ENCODE results near the gene NPHS1. TPM values are rescaled to one million over a fixed set of nuclear protein-coding genes. Genes with fewer than 3 reads are reported as not detected.

Gene NPHS1
- total and polyA plus RNA-seq, 3 donors from 2014 or later: 1.8 to 3.8 (median 2.7) TPM

GRCh38 chr19:35807633-35808032 lies 44.7 kb downstream of the NPHS1 start:
- no peaks in the 10 kb centered on the region for H3K9me3 ChIP-seq
- no peak overlapping the region for H3K27ac ChIP-seq
- TF ChIP-seq POLR2A (IDR thresholded peaks at IDR 0.05): no peak
- TF ChIP-seq, protein P1, sequence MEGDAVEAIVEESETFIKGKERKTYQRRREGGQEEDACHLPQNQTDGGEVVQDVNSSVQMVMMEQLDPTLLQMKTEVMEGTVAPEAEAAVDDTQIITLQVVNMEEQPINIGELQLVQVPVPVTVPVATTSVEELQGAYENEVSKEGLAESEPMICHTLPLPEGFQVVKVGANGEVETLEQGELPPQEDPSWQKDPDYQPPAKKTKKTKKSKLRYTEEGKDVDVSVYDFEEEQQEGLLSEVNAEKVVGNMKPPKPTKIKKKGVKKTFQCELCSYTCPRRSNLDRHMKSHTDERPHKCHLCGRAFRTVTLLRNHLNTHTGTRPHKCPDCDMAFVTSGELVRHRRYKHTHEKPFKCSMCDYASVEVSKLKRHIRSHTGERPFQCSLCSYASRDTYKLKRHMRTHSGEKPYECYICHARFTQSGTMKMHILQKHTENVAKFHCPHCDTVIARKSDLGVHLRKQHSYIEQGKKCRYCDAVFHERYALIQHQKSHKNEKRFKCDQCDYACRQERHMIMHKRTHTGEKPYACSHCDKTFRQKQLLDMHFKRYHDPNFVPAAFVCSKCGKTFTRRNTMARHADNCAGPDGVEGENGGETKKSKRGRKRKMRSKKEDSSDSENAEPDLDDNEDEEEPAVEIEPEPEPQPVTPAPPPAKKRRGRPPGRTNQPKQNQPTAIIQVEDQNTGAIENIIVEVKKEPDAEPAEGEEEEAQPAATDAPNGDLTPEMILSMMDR (IDR thresholded peaks at IDR 0.05): no peak
- no peak overlapping the region for H3K4me3 ChIP-seq
- intact Hi-C loops (cut with DNase I; ENCODE audit: low total_unique reads): no loop called here
- H3K4me1 ChIP-seq: no peaks in the 10 kb centered on the region
- H3K36me3 ChIP-seq (ENCODE audit: low read depth, missing control alignments): no peaks in the 10 kb centered on the region
- WGBS, 2 donors: 91 to 92% methylated on average over 5 of the region's 5 CpGs
- no peak for DNase-seq
- H3K27me3 ChIP-seq: no peaks in the 10 kb centered on the region

GRCh38 chr19:35806597-35806996 lies 45.7 kb downstream of the NPHS1 start:
- no peaks in the 10 kb centered on the region for H3K36me3 ChIP-seq (ENCODE audit: low read depth, missing control alignments)
- intact Hi-C loops (cut with DNase I; ENCODE audit: low total_unique reads): no loop called here
- DNase-seq: no peak
- no peak overlapping the region for H3K4me3 ChIP-seq
- no peaks in the 10 kb centered on the region for H3K9me3 ChIP-seq
- 88 to 96% methylated on average over 7 to 18 of the region's 18 CpGs for WGBS, 2 donors
- TF ChIP-seq, protein P1 (IDR thresholded peaks at IDR 0.05): no peak
- TF ChIP-seq POLR2A (IDR thresholded peaks at IDR 0.05): no peak
- H3K27me3 ChIP-seq: no peaks in the 10 kb centered on the region
- no peaks in the 10 kb centered on the region for H3K4me1 ChIP-seq
- no peak overlapping the region for H3K27ac ChIP-seq

DNA sequence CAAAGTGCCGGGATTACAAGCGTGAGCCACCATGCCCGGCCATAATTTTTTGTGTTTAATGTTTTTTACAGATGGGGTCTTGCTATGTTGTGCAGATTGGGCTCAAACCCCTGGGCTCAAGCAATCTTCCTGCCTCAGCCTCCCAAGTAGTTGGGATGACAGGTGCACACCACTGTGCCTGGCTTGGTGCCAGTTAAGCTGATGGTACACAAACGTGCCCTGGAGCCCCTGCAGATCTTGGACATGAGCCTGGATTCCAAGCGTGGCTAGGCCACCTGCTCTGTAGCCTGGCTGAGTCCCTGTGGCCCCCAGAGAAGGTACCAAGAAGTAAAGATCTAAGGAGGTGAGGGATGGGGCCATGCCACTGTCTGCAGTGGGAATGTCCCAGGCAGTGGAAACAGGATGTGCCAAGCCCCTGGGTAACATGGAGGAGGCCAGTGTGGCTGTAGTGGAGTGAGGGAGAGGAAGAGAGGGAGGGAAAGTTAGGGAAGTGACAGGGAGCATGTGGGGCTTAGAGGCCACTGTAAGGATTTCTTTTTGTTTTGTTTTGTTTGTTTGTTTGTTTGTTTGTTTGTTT lies 46.7 kb downstream of the NPHS1 start:
- Histone ChIP-seq H3K9me3 (no peaks in the 10 kb centered on the region), H3K4me3 (no peak overlapping the region), H3K4me1 (no peaks in the 10 kb centered on the region), H3K27me3 (no peaks in the 10 kb centered on the region), H3K36me3 (ENCODE audit: low read depth, missing control alignments) (no peaks in the 10 kb centered on the region), H3K27ac (no peak overlapping the region)
- 69 to 92% methylated on average over 4 to 5 of the region's 5 CpGs for WGBS, 2 donors
- intact Hi-C loops (cut with DNase I; ENCODE audit: low total_unique reads): no loop called here
- no peak for DNase-seq
- TF ChIP-seq, protein P1 (IDR thresholded peaks at IDR 0.05): no peak
- no peak for TF ChIP-seq POLR2A (IDR thresholded peaks at IDR 0.05)

DNA sequence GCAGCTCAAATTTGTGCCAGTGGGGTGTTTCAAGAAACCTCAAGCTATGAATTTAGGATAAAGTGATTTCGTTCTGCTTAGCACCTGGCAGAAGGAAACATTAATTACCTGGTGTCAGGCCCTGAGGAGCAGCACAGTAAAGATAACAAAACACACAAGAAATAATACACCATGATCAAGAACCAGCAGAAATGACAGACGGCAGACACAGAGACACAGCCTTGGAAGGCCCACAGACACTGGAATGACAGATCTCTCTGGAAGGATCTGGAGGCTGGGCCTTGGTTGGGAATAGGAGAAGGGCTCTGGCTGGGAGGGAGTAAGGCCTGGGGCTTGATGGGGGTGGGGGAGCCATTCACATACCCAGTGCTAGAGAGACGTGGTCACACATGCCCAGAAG lies 50.5 kb downstream of the NPHS1 start:
- intact Hi-C loops (cut with DNase I; ENCODE audit: low total_unique reads): no loop called here
- 67 to 74% methylated on average over 3 of the region's 3 CpGs for WGBS, 2 donors
- DNase-seq: no peak

More for the DNA sequence above, 50.5 kb downstream of the NPHS1 start:
- H3K36me3 ChIP-seq (ENCODE audit: low read depth, missing control alignments): no peaks in the 10 kb centered on the region
- no peak overlapping the region for H3K4me3 ChIP-seq
- H3K4me1 ChIP-seq: no peaks in the 10 kb centered on the region
- H3K27me3 ChIP-seq: no peaks in the 10 kb centered on the region
- no peak overlapping the region for H3K27ac ChIP-seq
- TF ChIP-seq POLR2A (IDR thresholded peaks at IDR 0.05): no peak
- TF ChIP-seq, protein P1 (IDR thresholded peaks at IDR 0.05): no peak
- no peaks in the 10 kb centered on the region for H3K9me3 ChIP-seq

Data from testis (tissue), 3 donors.